NB4 (cell line): ENCODE results near the gene PARD3.

Experiments used
- MYC ChIP-seq: IDR thresholded peaks from 2 replicates; pipeline ENCODE4 v1.6.1; 2011; ENCODE audit warnings: low read depth, low read length
- POLR2A ChIP-seq: IDR thresholded peaks from 2 replicates; pipeline ENCODE4 v1.6.1; 2011; ENCODE audit warnings: mild to moderate bottlenecking; ENCODE audit not compliant: insufficient read length; ENCODE audit errors: extremely low read depth
- TF ChIP-seq, protein P1 (sequence below): IDR thresholded peaks from one replicate; pipeline ENCODE4 v1.5.1; 2012; ENCODE audit warnings: low read depth, low read length

DNA sequence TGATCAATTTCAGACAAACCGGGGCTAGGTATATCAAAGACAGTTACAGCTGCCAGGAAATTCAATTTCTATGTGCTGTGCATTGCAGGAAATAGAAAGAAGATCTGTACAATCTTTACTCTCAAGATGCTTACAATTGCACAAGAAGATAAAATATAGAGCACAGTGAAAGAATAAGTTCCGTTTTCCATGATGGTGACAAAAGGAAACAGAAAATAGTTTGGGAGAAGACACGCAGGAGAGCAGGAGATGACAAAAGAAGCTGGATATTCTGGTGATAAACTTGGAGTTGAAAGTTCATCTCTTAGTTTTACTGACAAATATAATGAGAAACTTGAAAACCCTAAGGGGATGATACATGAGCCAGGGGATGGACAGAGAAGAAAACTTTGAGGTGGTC is 646.0 kb downstream of the PARD3 start:
- TF ChIP-seq, protein P1, sequence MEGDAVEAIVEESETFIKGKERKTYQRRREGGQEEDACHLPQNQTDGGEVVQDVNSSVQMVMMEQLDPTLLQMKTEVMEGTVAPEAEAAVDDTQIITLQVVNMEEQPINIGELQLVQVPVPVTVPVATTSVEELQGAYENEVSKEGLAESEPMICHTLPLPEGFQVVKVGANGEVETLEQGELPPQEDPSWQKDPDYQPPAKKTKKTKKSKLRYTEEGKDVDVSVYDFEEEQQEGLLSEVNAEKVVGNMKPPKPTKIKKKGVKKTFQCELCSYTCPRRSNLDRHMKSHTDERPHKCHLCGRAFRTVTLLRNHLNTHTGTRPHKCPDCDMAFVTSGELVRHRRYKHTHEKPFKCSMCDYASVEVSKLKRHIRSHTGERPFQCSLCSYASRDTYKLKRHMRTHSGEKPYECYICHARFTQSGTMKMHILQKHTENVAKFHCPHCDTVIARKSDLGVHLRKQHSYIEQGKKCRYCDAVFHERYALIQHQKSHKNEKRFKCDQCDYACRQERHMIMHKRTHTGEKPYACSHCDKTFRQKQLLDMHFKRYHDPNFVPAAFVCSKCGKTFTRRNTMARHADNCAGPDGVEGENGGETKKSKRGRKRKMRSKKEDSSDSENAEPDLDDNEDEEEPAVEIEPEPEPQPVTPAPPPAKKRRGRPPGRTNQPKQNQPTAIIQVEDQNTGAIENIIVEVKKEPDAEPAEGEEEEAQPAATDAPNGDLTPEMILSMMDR = no peak
- TF ChIP-seq POLR2A (no peak), MYC (no peak)
